SKM-1 (cell line): ENCODE measurements around the gene TMEM51.

Experiments used
- DNase-seq: peaks from one replicate; lab custom pipeline; 2025; ENCODE audit not compliant: unreplicated experiment; lab: John Stamatoyannopoulos, UW

The TMEM51 gene

GRCh38 chr1:15152318-15153183 lies 996 bp upstream of the TMEM51 start:
- DNase-seq = peak; percentile 28

- DNase-seq = peak; percentile 41
These were observed 414 bp downstream of the TMEM51 start for GRCh38 chr1:15153842-15154479.

GRCh38 chr1:15154480-15155036 lies 1.0 kb downstream of the TMEM51 start:
- no peak for DNase-seq

GRCh38 chr1:15155191-15155590 lies 1.6 kb downstream of the TMEM51 start:
- no peak for DNase-seq

DNA sequence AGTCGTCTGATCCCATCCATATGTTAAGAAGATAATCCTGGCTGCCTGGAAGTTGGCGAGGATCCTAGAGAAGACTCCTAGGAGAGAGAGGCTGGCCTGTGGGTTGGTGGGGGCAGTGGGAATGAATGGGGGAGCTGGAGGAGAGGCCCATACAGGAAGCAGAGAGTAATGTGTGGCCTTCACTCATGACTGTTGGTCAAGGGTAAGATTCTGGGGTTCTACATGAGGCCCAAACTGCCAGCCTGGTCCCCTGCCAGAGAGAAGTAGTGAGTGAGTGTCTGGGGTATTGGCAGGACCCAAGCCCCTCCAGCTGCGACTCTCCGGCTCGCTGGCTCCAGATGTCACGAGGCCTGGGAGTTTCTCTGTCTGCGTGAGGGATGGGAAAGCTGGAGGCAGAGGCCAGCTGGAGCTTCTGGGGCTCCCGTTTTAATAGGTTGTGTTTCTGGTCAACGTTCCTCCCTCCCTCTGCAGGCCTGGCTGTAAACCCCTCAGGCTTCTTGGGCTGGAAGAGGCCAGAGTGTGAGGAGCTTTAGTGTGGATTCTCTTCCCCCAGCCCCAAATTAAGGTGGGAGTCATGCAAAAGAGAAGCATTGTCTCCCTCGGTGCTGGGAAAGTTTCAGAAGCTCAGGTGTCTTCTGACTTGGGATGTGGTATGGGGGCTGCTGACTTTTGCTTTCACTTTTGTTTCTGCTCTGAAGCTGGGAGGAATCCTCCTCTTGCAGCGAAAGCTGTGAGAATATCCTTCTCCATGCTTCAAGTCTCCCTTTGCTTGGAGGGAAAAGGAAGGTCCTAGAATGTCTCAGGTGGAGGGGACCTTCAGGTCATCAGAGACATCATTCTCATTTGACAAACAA lies 2.6 kb downstream of the TMEM51 start:
- DNase-seq = no peak

DNA sequence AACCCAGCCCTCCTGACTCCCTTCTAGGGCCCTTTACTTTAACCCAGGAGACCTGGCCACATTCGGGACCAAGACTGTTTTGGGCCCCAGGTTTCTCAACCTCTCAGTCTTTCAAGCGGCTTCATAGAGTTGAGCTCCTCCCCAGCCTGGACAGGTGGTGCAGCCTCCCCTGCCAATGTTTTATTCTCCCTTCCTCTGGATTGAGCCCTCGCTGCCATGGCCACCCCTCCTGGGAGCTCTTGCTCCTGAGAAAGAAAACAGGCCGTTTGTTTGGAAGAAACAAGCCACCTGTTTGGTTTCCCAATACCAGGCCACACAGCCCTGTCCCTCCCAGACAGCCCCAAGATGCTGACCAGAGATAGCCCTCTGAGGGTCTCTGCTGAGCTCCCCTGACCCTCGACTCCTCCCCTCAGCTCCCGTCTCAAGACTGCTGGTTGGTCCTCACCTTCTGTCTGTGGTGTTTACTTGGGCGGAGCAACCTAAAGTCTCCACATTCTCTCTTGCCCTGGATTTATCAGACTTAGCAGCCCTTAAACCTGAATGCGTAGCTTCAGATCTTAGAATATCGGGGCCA lies 3.3 kb downstream of the TMEM51 start:
- no peak for DNase-seq

DNA sequence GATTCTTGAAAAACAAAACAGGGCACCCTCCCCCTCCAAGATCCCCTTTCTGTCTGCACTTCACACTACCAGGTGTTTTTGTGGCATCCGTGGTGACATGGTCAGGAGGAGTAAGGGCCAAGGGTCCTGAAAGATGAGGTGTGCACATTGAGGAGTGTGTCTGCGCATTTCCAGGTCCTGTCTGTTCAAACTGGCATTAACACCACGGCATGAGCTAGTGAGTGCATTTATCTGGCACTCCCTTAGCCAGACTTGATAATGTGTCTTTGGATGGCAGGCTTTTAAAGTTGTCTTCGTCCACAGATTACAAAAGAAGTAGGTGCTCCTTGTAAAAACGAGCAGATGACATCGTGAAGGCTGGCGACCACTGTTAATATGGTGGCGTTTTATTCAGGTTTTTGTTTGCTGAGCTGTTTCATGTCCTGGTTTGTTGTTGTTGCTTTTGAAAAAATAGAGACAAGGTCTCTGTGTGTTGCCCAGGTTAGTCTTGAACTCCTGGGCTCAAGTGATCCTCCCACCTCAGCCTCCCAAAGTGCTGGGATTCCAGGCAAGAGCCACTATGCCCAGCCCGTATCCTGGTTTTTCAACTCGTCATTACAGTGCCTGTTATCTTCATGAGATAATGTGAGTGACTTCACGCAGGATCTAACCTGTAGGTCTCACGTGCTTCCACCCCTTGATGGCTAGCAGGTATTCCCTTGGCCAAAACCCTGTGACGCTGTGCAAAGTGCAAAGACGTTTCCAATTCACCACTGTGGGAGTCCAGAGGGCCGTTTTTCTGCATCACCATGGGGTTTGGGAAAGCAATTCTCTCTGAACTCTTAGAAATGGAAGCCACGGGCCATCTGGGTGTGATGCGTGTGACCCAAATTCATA lies 4.2 kb downstream of the TMEM51 start:
- DNase-seq = no peak

DNA sequence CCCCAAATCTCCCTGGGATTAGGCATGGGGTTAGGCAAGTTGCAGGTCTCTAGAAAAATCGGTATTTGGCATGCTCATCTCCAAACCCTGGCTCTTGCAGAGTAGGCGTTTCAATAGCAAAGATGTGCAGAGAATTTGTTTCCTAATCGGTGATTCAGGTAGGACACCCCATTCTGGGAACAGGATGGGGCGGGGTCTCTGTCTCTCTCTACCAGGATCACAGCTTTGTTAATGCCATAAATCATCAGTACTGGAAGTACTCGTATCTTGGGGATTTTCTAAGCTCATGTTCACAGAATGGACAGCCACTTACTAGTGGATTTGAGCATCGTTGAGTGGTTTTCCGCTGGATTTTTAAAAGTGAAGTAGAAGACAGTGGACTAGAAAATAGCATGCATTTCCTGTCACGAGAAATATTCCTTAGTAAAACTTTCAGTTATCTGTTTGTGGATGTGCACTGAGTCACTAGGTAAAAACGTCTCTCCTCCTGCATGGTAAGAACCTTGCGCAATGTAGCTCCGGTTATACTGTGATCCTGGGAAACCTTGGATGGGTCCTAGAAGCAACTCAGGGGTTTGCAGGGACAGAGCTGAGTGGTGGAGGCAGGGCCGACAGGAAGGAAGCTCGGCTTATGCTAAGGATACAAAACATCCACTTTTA lies 5.1 kb downstream of the TMEM51 start:
- DNase-seq = no peak

DNA sequence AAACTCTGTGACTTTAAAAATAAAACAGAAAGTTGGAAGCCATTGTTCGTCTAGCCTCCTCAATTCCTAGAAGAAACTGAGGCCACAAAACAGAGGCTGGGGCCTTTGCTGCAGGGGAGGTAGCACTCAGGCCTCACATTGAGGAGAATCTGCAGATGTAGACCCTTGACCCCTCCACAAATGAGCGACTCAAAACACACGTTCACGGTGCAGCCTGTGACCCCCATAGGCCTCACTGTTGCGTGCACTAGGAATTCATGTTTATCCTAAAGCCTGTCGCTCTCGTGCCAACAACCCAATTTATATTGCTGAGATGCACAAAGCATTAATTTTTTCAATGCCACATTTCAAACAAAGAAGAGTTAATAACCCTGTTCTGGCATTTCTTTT lies 5.6 kb downstream of the TMEM51 start:
- no peak for DNase-seq

- DNase-seq = no peak
These were observed 7.1 kb downstream of the TMEM51 start for GRCh38 chr1:15160626-15161025.

GRCh38 chr1:15167386-15167785 lies 13.8 kb downstream of the TMEM51 start:
- no peak for DNase-seq

DNA sequence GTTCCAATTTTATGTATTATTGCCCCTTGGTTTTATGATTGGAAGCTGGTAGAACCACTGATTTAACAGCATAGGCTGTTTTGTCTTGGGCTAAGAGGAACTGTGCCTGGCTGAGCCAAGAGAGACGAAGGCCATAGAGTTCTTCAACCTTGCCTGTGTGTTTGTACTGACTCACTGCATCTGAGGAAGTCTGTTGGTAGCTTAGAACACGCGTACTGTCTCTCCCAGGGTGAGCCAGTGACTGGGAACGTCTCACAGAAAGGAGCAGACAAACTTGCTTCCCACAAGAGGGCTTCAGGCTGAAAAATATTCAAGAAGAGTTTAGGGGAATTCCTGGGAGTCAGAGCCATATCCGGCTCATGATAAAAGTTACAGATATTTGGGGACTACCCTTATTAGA lies 14.9 kb downstream of the TMEM51 start:
- DNase-seq = peak; percentile 43

DNA sequence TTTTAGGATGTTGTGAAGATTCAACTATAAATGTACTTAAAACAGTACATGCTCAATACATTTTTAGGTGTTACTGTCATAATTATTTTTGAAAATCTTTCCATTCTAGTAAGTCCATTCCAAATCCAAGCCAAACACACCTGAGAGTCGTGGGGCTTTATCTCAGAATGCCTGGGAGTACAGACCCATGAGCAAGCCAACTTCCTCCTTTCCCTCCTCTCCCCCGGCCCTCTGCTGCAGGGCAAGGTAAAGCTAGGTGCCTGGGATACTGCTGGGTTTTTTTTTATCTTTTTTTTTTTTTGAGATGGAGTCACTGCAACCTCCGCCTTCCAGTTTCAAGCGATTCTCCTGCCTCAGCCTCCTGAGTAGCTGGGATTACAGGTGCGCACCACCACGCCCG lies 16.5 kb downstream of the TMEM51 start:
- no peak for DNase-seq

DNA sequence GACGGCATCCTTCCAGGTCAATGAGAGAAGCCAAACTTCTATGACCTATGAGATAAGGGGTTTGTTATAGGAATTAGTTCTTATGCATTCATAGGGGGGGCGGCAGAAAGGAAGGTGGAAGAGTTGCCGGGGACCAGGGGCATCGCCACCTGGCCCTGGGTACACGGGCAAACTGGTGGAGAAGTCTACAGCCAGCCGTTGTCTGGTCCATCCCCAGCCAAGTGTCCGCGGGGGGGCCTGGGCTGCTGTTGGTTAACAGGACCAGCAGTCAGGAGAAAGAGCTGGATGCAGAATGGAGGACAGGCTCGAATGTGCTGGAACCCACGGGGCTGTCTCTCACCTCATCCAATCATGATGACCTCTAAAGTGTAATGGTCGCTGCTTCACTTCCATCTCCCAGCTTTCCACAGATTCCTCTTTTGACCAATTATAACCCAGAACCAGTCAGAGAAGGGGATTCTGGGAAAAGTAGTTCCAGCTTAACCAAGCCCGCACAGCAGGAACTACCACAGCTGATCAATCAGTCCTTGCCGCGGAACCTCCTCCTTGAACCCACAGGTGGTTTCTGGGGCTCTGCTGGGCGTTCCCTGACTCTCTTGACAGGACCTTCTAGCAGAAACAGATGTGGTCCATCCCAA lies 17.8 kb downstream of the TMEM51 start:
- no peak for DNase-seq

DNA sequence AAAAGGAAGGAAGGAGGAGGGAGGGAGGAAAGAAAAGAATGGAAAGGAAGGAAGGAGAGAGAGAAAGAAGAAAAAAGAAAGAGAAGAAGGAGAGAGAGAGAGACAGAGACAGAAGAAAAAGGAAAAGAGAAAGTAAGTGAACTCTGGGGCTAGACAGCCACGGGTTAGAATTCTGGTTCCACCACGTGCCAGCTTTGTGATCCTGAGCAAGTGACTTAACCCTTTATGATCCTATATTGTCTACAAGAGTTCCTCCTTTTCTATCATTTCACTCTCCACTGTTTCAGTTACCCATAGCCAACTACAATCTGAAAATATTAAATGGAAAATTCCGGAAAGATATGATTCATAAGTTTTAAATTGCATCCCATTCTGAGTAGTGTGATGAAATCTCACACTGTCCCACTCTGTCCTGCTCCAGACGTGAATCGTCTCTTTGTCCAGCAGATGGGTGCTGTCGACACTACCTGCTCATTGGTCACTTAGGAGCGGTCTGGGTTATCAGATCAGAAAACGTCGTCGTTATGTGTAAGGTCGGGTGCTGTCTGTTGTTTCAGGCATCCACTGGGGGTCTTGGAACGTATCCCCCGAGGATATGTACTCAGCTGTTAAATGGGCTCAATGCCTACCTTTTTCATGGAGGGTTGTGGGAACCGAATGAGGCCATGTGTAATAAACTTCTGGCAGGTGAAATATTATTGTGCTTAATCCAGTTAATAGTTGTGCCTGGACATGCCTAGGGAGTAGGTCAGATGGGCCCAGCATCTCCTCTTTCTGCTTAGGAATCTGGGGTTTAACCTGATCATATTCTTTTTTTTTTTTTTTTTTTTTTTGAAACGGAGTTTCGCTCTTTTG lies 19.1 kb downstream of the TMEM51 start:
- DNase-seq = no peak

- no peak for DNase-seq
These were observed 20.5 kb downstream of the TMEM51 start for GRCh38 chr1:15173863-15174614.

DNA sequence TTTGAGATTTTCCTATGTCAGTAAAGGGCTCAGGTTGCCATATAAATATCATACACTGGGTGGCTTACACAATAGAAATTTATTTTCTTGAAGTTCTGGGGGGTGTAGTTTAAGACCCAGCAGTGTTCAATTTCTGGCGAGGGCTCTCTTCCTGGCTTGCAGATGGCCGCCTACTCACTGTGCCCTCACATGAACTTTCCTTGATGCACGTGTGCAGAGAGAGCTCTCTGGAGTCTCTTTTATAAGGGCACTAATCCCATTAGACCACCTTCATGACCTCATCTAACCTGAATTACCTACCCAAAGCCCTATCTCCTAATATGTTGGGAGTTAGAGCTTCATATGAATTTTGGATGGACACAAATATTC lies 21.1 kb downstream of the TMEM51 start:
- no peak for DNase-seq
